A673 (cell line): ENCODE measurements around the gene ADGB. TPM values are rescaled to one million over a fixed set of nuclear protein-coding genes. Genes with fewer than 3 reads are reported as not detected.

Source experiments
- BruUV-seq: library from RNA; stranded (reverse); fragments of 400-500 nt; replicated peaks from 2 replicates; lab custom pipeline; 2021; lab: Mats Ljungman, UMichigan
- CTCF ChIA-PET: fragments of 300-600 bp; sonication (Branson Sonifier 250); formaldehyde crosslinking; loops from one replicate; lab custom pipeline; 2022; ENCODE audit warnings: antibody characterized with exemption; lab: Charles Lee
- POLR2A ChIA-PET: fragments of 300-600 bp; sonication (Branson Sonifier 250); formaldehyde crosslinking; loops from one replicate; lab custom pipeline; 2022; ENCODE audit warnings: antibody characterized with exemption; ENCODE audit not compliant: low non-redundant PET; lab: Charles Lee
- DNase-seq: peaks from one replicate; pipeline ENCODE4 v3.0.0-alpha.2; 2015; ENCODE audit warnings: low spot score
- H3K27ac ChIP-seq: fragments of 200-600 bp; sonication (generic); 2 replicates; pipeline ENCODE4 v1.5.1; 2016; ENCODE audit warnings: mixed run types, low read depth, mild to moderate bottlenecking, mixed read lengths, antibody characterized with exemption, low read length; ENCODE audit not compliant: poor library complexity, severe bottlenecking
- H3K27me3 ChIP-seq: fragments of 200-600 bp; sonication (generic); replicated peaks from 2 replicates; pipeline ENCODE4 v1.6.1; 2017; ENCODE audit warnings: mixed run types, low read depth, mild to moderate bottlenecking, mixed read lengths, antibody characterized with exemption, low read length; ENCODE audit not compliant: insufficient read depth, poor library complexity
- H3K36me3 ChIP-seq: fragments of 200-600 bp; sonication (generic); 2 replicates; pipeline ENCODE4 v1.6.1; 2016; ENCODE audit warnings: mixed run types, mild to moderate bottlenecking, mixed read lengths, antibody characterized with exemption, low read length; ENCODE audit not compliant: insufficient read depth, poor library complexity, severe bottlenecking
- H3K4me1 ChIP-seq: fragments of 200-600 bp; sonication (generic); 2 replicates; pipeline ENCODE4 v1.6.1; 2017; ENCODE audit warnings: mixed run types, mild to moderate bottlenecking, mixed read lengths, antibody characterized with exemption, low read length; ENCODE audit not compliant: insufficient read depth, poor library complexity, severe bottlenecking
- H3K4me3 ChIP-seq: fragments of 200-600 bp; sonication (generic); 2 replicates; pipeline ENCODE4 v1.5.1; 2016; ENCODE audit warnings: low read depth, mixed run types, mild to moderate bottlenecking, mixed read lengths, low read length; ENCODE audit not compliant: poor library complexity, severe bottlenecking
- H3K9me3 ChIP-seq: fragments of 200-600 bp; sonication (generic); 2 replicates; pipeline ENCODE4 v1.6.1; 2016; ENCODE audit warnings: mixed run types, low read depth, mild to moderate bottlenecking, mixed read lengths, antibody characterized with exemption, low read length; ENCODE audit not compliant: poor library complexity, severe bottlenecking
- EZH2 ChIP-seq: fragments of 200-600 bp; sonication (generic); IDR thresholded peaks from 2 replicates; pipeline ENCODE4 v1.6.1; 2017; ENCODE audit warnings: borderline replicate concordance, low read depth, mild to moderate bottlenecking, mixed read lengths, antibody characterized with exemption, low read length; ENCODE audit not compliant: poor library complexity, severe bottlenecking
- intact Hi-C: fragments of 100-400 bp; cut with micrococcal nuclease; formaldehyde crosslinking; loops from one replicate; pipeline ENCODE4 v1.10.0; 2022; ENCODE audit not compliant: unreplicated experiment
- total RNA-seq: library from RNA; stranded (reverse); gene quantifications from 2 replicates; pipeline ENCODE4 v1.2.3, GENCODE V29; 2021
- TF ChIP-seq, protein P1 (sequence below): fragments of 300-800, 200-600 bp; sonication (generic); conservative IDR thresholded peaks from 2 replicates; pipeline ENCODE4 v1.5.1; 2017; ENCODE audit warnings: low read depth, mild to moderate bottlenecking, antibody characterized with exemption, low read length, moderate library complexity, mixed read lengths

Gene ADGB
- total RNA-seq, 1 experiment from 2014 or later, result not detected

- Histone ChIP-seq H3K9me3 (no peaks in the 10 kb centered on the region), H3K27me3 (no peaks in the 10 kb centered on the region), H3K27ac (no peak overlapping the region), H3K4me1 (peaks cover 7% of the 10 kb centered on the region), H3K4me3 (no peak overlapping the region), H3K36me3 (no peaks in the 10 kb centered on the region)
- ChIA-PET CTCF (no interaction called here), POLR2A (no interaction called here)
- intact Hi-C loops, result loop anchor here (10.0 kb wide), 1 partner anchor 644 kb away; the partner anchor contains the start of gene SAMD5
- no peak for TF ChIP-seq EZH2
- TF ChIP-seq, protein P1, sequence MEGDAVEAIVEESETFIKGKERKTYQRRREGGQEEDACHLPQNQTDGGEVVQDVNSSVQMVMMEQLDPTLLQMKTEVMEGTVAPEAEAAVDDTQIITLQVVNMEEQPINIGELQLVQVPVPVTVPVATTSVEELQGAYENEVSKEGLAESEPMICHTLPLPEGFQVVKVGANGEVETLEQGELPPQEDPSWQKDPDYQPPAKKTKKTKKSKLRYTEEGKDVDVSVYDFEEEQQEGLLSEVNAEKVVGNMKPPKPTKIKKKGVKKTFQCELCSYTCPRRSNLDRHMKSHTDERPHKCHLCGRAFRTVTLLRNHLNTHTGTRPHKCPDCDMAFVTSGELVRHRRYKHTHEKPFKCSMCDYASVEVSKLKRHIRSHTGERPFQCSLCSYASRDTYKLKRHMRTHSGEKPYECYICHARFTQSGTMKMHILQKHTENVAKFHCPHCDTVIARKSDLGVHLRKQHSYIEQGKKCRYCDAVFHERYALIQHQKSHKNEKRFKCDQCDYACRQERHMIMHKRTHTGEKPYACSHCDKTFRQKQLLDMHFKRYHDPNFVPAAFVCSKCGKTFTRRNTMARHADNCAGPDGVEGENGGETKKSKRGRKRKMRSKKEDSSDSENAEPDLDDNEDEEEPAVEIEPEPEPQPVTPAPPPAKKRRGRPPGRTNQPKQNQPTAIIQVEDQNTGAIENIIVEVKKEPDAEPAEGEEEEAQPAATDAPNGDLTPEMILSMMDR, result no peak
- BruUV-seq, result no TSS peak
- DNase-seq, result no peak
Observed at GRCh38 chr6:146860583-146860982, 261.8 kb downstream of the ADGB start.

- intact Hi-C loops, result loop anchor here (10.0 kb wide), 1 partner anchor 644 kb away; the partner anchor contains the start of gene SAMD5
- ChIA-PET POLR2A (no interaction called here), CTCF (no interaction called here)
- TF ChIP-seq EZH2, result no peak
- TF ChIP-seq, protein P1, result no peak
- no peak overlapping the region for H3K4me3 ChIP-seq
- peaks cover 7% of the 10 kb centered on the region for H3K4me1 ChIP-seq
- no peak for DNase-seq
- H3K27ac ChIP-seq, result no peak overlapping the region
- BruUV-seq, result no TSS peak
- no peaks in the 10 kb centered on the region for H3K9me3 ChIP-seq
- no peaks in the 10 kb centered on the region for H3K27me3 ChIP-seq
- H3K36me3 ChIP-seq, result no peaks in the 10 kb centered on the region
Observed at GRCh38 chr6:146861029-146861563, 262.3 kb downstream of the ADGB start.

- no peaks in the 10 kb centered on the region for H3K36me3 ChIP-seq
- ChIA-PET POLR2A (no interaction called here), CTCF (no interaction called here)
- intact Hi-C loops, result loop anchor here (10.0 kb wide), 1 partner anchor 643 kb away; the partner anchor contains the start of gene SAMD5
- no peaks in the 10 kb centered on the region for H3K27me3 ChIP-seq
- TF ChIP-seq, protein P1, result no peak
- no peak for TF ChIP-seq EZH2
- DNase-seq, result no peak
- peaks cover 7% of the 10 kb centered on the region for H3K4me1 ChIP-seq
- H3K4me3 ChIP-seq, result no peak overlapping the region
- no peak overlapping the region for H3K27ac ChIP-seq
- H3K9me3 ChIP-seq, result no peaks in the 10 kb centered on the region
- no TSS peak for BruUV-seq
Observed at GRCh38 chr6:146861716-146862115, 262.9 kb downstream of the ADGB start.
